Stomach (tissue), 4 donors: ENCODE measurements around the gene COL9A1.

Experiments
- EP300 ChIP-seq: sonication (generic); formaldehyde crosslinking; IDR thresholded peaks from one replicate; pipeline ENCODE4 v1.6.1; 2017; ENCODE audit warnings: antibody characterized with exemption
- POLR2A ChIP-seq, 4 donors: fragments of 450-650 bp; IDR thresholded peaks; one replicate each; pipeline ENCODE4 v1.6.1; 2016; ENCODE audit warnings: antibody characterized with exemption in 4 of 4, control low read depth in 2 of 4, mild to moderate bottlenecking in 1 of 4, moderate library complexity in 1 of 4
- POLR2AphosphoS5 ChIP-seq, 3 donors: sonication (generic); formaldehyde crosslinking; IDR thresholded peaks; one replicate each; pipeline ENCODE4 v1.6.1; 2016; ENCODE audit warnings: antibody characterized with exemption in 3 of 3
- TF ChIP-seq, protein P1 (sequence below), 7 experiments: fragments of 450-650 bp in 4 of 7; fragments of 200-600 bp in 3 of 7; sonication (generic) in 3 of 7; IDR thresholded peaks; one replicate each; pipeline ENCODE4 v1.5.1; 2016 to 2019; ENCODE audit warnings: antibody characterized with exemption in 7 of 7, control low read depth in 2 of 7, mild to moderate bottlenecking in 1 of 7

DNA sequence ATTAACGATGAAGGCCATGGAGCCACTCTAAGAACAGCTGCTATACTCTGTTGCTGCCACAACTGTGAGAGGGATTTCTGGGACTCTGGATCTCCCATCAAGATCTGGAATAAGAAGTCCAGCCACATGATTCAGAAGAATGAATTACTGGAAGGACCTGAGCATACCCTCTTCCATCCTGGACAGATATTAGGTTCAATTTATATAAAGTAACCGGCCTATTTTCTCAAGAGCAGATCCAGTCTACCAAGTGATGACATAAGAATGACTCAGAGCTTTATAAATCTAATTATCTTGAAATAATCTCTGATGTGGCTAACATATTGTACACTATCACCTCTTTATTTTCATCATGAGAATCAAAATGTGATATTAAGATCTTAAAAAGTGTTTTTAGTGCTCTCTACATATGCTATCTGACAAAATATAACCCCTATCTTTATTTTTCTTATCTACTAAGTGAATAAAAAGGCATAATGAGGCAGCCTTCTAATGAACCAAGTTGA is 45.1 kb downstream of the COL9A1 start:
- TF ChIP-seq, protein P1, sequence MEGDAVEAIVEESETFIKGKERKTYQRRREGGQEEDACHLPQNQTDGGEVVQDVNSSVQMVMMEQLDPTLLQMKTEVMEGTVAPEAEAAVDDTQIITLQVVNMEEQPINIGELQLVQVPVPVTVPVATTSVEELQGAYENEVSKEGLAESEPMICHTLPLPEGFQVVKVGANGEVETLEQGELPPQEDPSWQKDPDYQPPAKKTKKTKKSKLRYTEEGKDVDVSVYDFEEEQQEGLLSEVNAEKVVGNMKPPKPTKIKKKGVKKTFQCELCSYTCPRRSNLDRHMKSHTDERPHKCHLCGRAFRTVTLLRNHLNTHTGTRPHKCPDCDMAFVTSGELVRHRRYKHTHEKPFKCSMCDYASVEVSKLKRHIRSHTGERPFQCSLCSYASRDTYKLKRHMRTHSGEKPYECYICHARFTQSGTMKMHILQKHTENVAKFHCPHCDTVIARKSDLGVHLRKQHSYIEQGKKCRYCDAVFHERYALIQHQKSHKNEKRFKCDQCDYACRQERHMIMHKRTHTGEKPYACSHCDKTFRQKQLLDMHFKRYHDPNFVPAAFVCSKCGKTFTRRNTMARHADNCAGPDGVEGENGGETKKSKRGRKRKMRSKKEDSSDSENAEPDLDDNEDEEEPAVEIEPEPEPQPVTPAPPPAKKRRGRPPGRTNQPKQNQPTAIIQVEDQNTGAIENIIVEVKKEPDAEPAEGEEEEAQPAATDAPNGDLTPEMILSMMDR (IDR thresholded peaks at IDR 0.05): no peak
- no peak for TF ChIP-seq POLR2A (IDR thresholded peaks at IDR 0.05)
- TF ChIP-seq POLR2AphosphoS5 (IDR thresholded peaks at IDR 0.05): no peak
- TF ChIP-seq EP300: no peak
